HFFc6 (cell line): ENCODE measurements around the gene PITRM1. TPM values are rescaled to one million over a fixed set of nuclear protein-coding genes. Genes with fewer than 3 reads are reported as not detected.

Source experiments
- DNase-seq: peaks from one replicate; pipeline ENCODE4 v3.0.0-alpha.2; 2018
- H3K27ac Mint-ChIP-seq: 2 replicates; pipeline ENCODE4 v1.8.0; 2020; ENCODE audit warnings: mild to moderate bottlenecking, mixed read lengths
- H3K27me3 Mint-ChIP-seq: 2 replicates; pipeline ENCODE4 v1.8.0; 2021; ENCODE audit warnings: mild to moderate bottlenecking, moderate library complexity, mixed read lengths; ENCODE audit not compliant: insufficient read depth
- H3K36me3 Mint-ChIP-seq: 2 replicates; pipeline ENCODE4 v1.8.0; 2021; ENCODE audit warnings: low read depth, mixed read lengths
- H3K4me1 Mint-ChIP-seq: 2 replicates; pipeline ENCODE4 v1.8.0; 2020; ENCODE audit warnings: low read depth, mixed read lengths
- H3K4me3 Mint-ChIP-seq: 2 replicates; pipeline ENCODE4 v1.8.0; 2020; ENCODE audit warnings: mild to moderate bottlenecking, moderate library complexity, mixed read lengths
- H3K9me3 Mint-ChIP-seq: 2 replicates; pipeline ENCODE4 v1.8.0; 2020; ENCODE audit warnings: mild to moderate bottlenecking, mixed read lengths
- total RNA-seq, 6 experiments: library from RNA; stranded (reverse); fragmentation: NEBNext Ultra II Directional; extraction: Animal tissue kit (Norgen Biotek cat#: 25700); gene quantifications; 2 replicates in 1 of 6; 3 replicates in 5 of 6; pipeline ENCODE4 v1.2.3, GENCODE V29; 2021
- TF ChIP-seq, protein P1 (sequence below): fragments of 200-600 bp; sonication (generic); IDR thresholded peaks from 2 replicates; pipeline ENCODE4 v1.5.0; 2021; ENCODE audit warnings: antibody characterized with exemption, mild to moderate bottlenecking

Gene PITRM1
- total RNA-seq, 6 experiments from 2014 or later, result 106 to 124 (median 112) TPM

DNA sequence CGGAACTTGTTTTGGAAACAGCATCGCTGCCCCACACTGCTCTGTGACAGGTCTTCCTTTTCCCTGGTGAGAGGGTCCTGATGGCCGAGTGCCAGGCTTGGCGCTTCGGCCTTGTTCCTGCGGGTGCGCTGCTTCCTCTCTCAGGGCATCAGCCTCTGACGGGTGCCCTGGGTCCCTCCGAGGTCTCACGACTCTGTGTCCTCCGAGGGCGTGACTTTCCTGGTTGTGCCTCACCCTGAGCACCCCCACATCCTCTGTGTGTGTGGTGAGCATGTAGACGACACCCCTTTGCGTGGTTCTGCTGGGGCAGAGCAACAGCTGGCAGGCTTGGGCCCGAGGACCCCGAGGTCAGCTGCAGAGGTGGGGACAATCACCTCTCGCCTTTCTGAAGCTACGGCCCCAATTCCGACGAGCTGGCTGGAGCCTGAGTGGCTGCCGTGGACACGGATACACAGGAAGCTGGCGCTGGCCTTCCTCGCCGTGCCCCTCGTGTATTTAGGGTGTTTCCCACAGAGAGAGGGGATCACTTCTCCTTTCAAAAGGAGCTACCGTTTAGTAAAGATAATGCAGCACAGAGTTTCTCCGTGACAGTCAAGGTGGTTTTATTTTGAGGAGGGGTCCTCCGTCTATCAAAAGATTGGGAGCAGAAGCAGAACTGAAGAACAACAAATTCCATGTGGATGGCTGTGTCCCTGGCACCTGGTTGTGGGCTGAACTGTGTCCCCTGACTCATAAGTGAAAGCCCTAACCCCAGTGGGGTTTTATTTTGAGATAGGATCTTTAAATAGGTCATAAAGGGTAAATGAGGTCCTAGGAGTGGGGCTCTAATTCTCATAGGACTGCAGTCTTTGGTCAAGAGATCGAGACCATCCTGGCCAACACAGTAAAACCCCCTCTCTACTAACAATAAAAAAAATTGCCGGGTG, 36.2 kb upstream of the PITRM1 start:
- no peak for DNase-seq
- peaks cover 24% of the 10 kb centered on the region for H3K27me3 Mint-ChIP-seq
- H3K9me3 Mint-ChIP-seq, result no peaks in the 10 kb centered on the region
- no peak overlapping the region for H3K27ac Mint-ChIP-seq
- H3K36me3 Mint-ChIP-seq, result no peaks in the 10 kb centered on the region
- peaks cover 5% of the 10 kb centered on the region for H3K4me1 Mint-ChIP-seq
- no peak overlapping the region for H3K4me3 Mint-ChIP-seq
- TF ChIP-seq, protein P1, sequence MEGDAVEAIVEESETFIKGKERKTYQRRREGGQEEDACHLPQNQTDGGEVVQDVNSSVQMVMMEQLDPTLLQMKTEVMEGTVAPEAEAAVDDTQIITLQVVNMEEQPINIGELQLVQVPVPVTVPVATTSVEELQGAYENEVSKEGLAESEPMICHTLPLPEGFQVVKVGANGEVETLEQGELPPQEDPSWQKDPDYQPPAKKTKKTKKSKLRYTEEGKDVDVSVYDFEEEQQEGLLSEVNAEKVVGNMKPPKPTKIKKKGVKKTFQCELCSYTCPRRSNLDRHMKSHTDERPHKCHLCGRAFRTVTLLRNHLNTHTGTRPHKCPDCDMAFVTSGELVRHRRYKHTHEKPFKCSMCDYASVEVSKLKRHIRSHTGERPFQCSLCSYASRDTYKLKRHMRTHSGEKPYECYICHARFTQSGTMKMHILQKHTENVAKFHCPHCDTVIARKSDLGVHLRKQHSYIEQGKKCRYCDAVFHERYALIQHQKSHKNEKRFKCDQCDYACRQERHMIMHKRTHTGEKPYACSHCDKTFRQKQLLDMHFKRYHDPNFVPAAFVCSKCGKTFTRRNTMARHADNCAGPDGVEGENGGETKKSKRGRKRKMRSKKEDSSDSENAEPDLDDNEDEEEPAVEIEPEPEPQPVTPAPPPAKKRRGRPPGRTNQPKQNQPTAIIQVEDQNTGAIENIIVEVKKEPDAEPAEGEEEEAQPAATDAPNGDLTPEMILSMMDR, result no peak

DNA sequence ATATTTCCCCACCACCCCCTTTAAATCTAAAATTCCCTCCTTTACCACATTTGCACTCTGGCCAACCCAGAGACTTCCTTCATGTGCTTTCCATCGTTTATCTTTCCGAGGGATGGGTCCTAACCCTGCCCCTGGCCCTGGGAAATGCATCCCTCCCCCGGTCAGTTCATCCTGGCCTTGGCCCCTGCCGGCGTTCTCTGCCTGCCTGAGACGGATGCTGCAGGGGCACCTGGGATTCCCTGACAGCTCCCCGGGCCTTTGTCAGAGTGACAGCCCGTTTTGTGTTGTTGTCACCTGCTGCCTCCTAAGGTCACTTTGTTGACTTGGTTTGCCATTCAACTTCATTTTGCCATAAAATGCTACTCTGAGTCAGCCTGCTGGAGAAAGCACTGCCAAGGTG, 34.8 kb upstream of the PITRM1 start:
- Mint-ChIP-seq H3K36me3 (no peaks in the 10 kb centered on the region), H3K9me3 (no peaks in the 10 kb centered on the region), H3K27me3 (peaks cover 33% of the 10 kb centered on the region), H3K4me3 (no peak overlapping the region), H3K4me1 (peaks cover 14% of the 10 kb centered on the region), H3K27ac (no peak overlapping the region)
- DNase-seq, result no peak
- TF ChIP-seq, protein P1, result no peak

DNA sequence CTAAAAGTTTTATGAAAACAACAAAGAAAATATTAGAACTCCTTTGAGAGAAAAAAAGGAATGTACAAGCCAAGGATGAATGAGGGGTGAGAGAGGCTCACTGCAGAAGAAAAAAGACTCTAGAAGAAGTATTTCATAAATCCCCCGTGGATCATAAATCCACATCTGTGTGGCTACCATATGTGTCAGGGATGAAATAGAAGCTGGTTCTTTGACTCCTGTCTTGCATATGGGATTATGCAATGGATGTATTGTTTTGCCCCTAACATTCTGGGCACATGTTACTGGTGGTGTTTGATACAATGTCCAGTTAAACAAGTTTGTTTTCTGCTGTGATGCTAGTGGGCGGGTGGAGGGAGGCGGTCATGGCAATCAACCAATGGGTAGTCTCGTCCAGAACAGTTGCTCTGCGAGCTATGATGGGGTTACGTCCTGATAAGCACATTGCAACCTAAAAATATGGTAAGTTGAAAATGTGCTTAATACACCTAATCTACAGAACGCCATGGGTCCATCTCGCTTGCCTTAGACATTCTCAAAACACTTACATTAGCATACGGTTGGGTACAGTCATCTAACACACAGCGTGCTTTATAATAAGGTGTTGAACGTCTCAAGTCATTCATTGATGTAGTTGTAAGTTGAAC, 34.1 kb upstream of the PITRM1 start:
- H3K4me3 Mint-ChIP-seq, result no peak overlapping the region
- no peaks in the 10 kb centered on the region for H3K9me3 Mint-ChIP-seq
- DNase-seq, result no peak
- no peak overlapping the region for H3K27ac Mint-ChIP-seq
- no peaks in the 10 kb centered on the region for H3K36me3 Mint-ChIP-seq
- H3K27me3 Mint-ChIP-seq, result peaks cover 37% of the 10 kb centered on the region
- TF ChIP-seq, protein P1, result no peak
- peaks cover 14% of the 10 kb centered on the region for H3K4me1 Mint-ChIP-seq

DNA sequence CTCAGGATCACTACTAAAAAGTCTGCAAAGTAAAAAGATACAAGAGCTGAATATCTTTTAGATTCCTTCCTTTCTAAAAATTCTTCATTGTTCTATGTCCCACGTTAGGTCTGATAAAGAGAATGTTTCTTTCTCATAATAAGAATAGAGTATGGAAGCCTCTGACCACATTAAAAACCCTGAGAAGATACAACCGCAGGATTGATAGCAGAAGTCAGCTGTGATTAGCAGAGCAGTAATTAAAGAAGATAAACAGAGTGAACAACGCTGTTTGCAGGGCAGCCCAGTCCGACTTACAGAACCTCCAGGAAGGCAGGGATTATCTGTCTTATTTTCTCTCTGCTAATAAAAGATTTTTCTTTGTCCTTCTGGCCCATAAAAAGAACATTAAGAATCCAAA, 31.4 kb upstream of the PITRM1 start:
- no peaks in the 10 kb centered on the region for H3K9me3 Mint-ChIP-seq
- DNase-seq, result no peak
- TF ChIP-seq, protein P1, result no peak
- H3K27me3 Mint-ChIP-seq, result peaks cover 50% of the 10 kb centered on the region
- no peak overlapping the region for H3K27ac Mint-ChIP-seq
- peak overlapping the region; percentile 84 for H3K4me3 Mint-ChIP-seq
- peaks cover 14% of the 10 kb centered on the region for H3K4me1 Mint-ChIP-seq
- H3K36me3 Mint-ChIP-seq, result no peaks in the 10 kb centered on the region

DNA sequence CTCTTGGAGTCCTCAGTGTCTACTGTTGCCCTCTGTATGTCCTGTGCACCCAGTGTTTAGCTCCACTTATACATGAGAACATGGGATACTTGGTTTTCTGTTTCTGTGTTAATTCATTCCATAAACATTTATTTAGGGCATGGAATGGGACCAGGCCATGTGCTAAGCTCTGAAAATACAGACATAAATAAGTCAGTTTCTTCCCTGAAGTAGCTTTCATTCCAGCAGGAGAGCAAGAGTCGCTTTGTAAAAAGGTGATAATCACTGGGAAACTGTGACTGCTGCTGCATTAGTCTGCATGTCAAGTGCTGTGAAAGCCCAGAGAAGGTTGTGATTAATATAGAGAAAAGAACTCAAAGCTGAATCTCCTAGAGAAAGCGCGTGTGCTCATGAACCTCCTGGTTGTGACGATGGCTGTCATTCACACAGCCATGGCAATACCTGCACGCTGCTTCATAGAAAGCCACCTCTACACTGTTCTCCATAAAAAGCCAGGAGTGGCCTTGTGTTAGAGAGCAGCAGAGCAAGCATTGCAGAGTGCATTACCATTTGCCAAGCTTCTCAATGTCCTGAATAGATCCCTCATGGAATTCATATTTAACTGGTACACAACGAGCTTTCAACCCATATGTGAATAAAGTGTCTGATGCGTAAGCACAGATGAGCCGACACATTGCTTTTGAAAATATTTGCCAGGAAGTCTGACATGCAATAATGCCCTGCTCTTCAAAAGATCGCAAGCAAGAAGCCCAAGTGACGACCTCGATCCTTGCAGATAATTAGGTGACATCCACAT, 30.6 kb upstream of the PITRM1 start:
- no peaks in the 10 kb centered on the region for H3K36me3 Mint-ChIP-seq
- TF ChIP-seq, protein P1, result no peak
- peak overlapping the region; percentile 84 for H3K4me3 Mint-ChIP-seq
- no peak for DNase-seq
- peaks cover 17% of the 10 kb centered on the region for H3K4me1 Mint-ChIP-seq
- no peak overlapping the region for H3K27ac Mint-ChIP-seq
- H3K9me3 Mint-ChIP-seq, result no peaks in the 10 kb centered on the region
- peaks cover 57% of the 10 kb centered on the region for H3K27me3 Mint-ChIP-seq
